Measurements from ENCODE around the gene ZNF568.

Gene ZNF568
- 32.6 to 43.6 reads per million in 2 donors for total RNA-seq

DNA sequence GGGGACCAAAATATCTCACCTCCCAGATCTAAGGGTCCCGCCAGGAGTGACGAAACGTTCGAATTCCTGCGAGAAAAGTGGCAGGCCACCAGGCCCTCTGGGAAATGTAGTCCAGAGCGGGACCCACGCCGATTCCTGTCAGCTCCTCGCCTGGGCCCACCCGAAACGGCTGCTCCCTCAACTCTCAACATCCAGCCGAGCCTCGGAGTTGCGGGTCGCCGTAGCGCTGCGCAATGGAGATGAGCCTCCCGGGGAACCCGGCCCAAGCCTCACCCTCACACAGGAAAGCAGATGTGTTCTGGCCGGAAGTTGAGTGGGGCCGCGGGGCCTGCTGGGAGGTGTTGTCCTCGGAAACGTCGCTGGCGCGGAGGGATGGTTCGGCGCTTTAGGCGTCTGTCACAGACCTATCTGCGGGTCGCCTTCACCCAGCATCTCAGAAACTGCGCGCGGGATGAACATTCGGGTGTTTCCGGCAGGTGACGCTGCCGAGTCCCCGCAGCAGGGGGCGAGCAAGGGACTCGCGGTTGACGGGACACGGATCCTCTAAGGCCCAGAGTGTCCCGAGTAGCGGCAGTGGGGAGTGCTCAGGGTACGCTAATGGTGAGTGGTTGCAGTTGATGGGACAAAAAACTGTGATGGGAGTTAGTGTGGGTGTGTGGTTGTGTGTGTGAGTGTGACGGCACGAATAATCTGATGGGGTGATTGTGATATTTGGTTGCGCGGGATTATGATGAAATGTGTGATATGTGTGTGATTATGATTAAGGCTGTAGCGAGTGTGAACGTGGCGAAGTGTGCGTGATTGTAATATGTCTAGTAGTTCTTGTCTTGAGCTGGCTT, at the start of gene ZNF568, which contains the start of gene ZNF829:
TSS of gene ZNF568 (plus strand) at position 341 of the 839 bp plus-strand sequence. CDS start 6,439 bp downstream, outside the sequence.
TSS of gene ZNF829 (minus strand) at position 300 of the 839 bp plus-strand sequence. CDS start 1,124 bp downstream, outside the sequence.
- peak; percentile 87 for DNase-seq

DNA sequence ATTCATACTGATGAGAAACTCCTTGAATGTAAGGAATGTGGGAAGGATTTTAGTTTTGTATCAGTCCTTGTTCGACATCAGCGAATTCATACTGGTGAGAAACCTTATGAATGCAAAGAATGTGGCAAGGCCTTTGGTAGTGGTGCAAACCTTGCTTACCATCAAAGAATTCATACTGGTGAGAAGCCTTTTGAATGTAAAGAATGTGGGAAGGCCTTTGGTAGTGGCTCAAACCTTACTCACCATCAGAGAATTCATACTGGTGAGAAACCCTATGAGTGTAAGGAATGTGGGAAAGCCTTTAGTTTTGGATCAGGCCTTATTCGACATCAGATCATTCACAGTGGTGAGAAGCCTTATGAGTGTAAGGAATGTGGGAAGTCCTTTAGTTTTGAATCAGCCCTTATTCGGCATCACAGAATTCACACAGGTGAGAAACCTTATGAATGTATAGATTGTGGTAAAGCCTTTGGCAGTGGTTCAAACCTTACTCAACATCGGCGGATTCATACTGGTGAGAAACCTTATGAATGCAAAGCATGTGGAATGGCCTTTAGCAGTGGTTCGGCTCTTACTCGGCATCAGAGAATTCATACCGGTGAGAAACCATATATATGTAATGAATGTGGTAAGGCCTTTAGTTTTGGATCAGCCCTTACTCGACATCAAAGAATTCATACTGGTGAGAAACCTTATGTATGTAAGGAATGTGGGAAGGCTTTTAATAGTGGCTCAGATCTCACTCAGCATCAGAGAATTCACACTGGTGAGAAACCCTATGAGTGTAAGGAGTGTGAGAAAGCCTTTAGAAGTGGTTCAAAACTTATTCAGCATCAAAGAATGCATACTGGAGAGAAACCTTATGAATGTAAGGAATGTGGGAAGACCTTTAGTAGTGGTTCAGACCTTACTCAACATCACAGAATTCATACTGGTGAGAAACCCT, 38.9 kb upstream of the ZNF568 start:
- DNase-seq: no peak

DNA sequence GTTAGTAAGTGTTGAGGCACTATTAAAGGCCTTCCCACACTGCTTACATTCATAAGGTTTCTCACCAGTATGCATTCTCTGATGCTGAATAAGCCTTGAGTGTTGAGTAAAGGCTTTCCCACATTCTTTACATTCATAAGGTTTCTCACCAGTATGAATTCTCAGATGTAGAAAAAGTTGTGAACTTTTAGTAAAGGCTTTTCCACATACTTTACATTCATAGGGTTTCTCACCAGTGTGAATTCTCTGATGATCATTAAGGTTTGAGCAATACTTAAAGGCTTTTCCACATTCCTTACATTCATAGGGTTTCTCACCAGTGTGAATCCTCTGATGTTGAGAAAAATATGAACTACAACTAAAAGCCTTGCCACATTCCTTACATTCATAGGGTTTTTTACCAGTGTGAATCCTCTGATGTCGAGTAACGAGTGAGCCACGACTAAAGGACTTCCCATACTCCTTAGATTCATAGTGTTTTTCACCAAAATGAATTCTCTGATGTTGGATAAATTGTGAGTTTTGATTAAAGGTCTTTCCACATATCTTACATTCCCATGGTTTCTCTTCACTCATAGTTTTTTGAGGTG, 24.3 kb upstream of the ZNF568 start:
- DNase-seq: no peak

DNA sequence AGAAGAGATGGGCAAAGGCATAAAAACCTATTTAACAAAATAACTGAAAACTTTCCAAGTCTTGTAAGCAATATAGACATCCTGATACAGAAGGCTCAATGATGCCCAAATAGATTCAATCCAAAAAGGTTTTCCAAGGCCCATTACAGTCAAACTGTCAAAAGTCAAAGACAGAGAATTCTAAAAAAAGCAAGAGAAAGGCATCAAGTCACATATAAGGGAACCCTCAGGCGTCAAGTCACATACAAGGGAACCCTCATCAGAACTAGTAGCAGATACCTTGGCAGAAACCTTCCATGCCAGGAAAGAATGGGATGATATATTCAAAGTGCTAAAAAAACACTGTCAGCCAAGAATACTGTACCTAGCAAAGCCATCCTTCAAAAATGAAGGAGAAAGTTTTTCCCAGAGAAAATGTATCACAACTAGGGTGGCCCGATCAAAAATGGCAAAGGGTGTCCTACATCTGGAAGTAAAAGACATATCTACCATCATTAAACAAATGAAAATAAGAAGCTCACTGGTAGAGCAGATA, 21.2 kb upstream of the ZNF568 start:
- no peak for DNase-seq

DNA sequence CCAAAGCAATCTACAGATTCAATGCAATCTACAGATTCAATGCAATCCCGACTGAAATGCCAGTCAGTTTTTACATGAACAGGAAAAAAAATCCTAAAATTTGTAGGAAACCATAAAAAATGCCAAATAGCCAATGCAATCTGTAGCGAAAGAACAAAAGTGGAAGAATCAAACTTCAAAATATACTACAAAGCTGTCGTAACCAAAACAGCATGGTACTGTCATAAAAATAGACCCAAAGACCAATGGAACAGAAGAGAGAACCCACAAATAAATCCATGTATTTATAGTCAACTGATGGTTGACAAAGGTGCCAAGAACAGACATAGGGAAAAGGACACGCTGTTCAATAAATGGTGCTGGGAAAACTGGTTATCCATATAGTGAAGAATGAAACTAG, 17.7 kb upstream of the ZNF568 start:
- no peak for DNase-seq

DNA sequence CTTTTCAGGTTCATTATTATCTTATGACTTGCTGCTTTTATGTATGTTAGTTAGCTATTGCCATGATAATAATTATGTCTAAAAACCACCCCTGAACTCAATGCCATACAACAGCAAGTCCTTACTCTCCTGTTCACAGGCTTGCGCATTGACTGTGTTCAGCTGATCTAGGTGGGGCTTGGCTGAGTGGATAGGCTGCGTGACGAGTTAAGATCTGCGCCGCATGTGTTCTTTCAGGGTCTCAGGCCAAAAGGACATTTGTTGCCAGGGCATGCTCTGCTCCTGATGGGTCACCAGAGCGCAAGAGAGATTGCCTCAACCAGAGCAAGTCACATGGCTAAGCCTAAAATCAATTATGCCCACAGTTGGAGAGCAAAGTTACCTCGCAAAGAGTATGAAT, 859 bp downstream of the ZNF568 start:
- DNase-seq: no peak

DNA sequence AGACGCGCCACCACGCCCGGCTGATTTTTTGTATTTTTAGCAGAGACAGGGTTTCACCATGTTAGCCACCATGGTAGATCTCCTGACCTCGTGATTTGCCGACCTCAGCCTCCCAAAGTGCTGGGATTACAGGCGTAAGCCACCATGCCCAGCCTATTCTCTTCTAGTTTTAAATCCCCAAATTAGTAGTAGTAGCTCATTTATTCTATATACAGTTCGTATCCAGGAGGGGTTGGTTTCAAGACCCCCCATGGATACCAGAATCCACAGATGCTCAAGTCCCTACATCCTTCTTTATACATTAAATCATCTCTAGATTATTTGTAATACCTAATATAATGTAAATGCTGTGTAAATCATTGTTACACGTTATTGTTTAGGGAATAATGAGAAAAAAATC, 2.0 kb downstream of the ZNF568 start:
- no peak for DNase-seq

DNA sequence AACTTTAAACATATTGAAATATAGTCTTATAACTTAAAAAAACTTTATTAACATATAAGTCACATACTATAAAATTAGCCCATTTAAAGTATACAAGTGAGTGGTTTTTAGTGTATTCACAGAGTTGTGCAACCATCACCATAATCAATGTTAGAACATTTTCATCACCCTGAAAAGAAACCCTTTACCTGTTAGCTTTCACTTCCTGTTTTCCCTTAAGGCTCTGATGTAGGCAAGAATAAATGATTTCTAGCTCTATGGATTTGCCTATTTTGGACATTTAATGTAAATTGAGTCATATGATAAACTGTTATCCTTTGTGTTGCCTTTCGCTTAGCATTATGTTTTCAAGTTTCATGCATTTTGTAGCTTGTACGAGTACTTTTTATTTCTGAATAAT, 15.6 kb downstream of the ZNF568 start:
- DNase-seq: no peak

DNA sequence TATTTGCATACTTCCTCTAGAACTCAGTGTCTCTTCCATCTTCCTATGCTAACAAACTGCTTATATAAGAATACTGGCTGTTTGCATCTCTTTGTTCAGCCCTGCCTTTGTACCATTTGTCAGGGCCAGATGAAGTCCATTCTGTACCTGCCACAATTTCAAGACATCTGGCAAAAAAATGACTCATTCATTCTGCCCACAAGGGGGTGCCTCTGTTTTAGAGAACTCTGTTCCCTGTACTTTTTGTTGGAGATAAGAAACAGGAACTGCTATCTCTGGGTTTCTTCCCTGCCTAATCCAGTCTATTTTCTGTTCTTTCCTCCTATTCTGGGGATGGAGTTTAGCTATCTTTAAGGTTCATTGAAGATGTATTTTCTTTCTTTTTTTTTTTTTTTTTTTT, 23.0 kb downstream of the ZNF568 start:
- DNase-seq: no peak

DNA sequence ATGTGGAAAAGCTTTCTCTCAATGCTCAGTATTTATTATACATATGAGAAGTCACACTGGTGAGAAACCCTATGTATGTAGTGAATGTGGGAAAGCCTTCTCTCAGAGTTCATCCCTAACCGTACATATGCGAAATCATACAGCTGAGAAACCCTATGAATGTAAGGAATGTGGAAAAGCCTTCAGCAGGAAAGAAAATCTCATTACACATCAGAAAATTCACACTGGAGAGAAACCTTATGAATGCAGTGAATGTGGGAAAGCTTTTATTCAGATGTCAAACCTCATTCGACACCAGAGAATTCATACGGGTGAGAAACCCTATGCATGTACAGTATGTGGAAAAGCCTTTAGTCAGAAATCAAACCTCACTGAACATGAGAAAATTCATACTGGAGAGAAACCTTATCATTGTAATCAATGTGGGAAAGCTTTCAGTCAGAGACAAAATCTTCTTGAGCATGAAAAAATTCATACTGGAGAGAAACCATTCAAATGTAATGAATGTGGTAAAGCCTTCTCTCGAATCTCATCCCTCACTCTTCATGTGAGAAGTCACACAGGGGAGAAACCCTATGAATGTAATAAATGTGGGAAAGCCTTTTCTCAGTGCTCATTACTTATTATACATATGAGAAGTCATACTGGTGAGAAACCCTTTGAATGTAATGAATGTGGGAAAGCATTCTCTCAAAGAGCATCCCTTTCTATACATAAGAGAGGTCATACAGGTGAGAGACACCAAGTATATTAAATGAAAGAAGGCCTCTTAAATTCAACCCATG, 34.4 kb downstream of the ZNF568 start:
- DNase-seq: no peak

DNA sequence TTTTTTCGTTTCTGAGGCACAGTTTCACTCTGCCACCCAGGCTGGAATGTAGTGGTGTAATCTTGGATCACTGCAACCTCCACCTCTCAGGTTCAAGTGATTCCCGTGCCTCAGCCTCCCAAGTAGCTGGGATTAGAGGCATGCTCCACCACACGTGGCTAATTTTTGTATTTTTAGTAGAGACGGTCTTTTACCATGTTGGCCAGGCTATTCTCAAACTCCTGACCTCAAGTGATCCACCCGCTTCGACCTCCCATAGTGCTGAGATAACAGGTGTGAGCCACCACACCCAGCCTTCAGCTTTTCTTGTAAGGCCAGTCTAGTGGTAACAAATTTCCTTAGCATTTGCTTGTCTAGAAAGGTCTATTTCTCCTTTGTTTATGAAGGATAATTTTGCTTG, 46.2 kb downstream of the ZNF568 start:
- no peak for DNase-seq

DNA sequence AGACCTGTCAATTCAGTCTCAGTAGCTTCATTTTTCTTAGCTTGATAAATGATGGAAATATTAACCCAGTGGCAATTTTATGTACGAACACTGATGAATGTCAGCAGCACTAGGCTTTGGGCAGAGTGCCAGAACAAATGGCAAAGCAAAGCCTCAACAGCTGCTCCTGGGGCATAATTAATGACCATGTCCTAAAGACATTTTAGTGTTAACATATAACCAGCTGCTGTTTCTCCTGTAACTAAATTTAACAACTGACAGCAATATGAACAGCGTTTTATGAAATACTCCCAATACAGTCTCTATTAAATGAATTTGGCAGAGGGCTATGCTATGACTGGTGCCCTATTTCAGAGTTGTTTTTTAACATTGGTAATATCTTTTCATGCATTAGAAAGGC, 47.1 kb downstream of the ZNF568 start:
- DNase-seq: no peak

DNA sequence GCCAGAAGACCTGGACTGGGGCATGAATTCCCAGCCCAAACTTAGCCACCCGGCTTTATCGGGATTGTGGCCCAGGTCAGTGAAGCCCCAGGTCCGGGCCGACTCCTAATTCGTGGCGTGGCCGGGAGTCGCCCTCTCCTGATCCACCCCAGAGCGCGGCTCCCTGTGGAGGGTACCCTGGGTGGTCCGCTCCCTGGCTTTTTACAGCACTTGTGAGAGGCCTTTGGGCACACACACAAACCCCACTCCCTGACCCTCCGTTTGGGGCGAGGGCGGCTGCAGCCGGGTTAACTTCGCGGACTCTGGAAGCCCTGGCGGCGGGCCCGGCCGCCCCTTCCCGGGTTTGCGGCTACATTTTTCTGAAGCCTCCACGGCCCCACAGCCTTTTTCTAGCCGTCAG, 56.4 kb downstream of the ZNF568 start:
- DNase-seq: no peak

DNA sequence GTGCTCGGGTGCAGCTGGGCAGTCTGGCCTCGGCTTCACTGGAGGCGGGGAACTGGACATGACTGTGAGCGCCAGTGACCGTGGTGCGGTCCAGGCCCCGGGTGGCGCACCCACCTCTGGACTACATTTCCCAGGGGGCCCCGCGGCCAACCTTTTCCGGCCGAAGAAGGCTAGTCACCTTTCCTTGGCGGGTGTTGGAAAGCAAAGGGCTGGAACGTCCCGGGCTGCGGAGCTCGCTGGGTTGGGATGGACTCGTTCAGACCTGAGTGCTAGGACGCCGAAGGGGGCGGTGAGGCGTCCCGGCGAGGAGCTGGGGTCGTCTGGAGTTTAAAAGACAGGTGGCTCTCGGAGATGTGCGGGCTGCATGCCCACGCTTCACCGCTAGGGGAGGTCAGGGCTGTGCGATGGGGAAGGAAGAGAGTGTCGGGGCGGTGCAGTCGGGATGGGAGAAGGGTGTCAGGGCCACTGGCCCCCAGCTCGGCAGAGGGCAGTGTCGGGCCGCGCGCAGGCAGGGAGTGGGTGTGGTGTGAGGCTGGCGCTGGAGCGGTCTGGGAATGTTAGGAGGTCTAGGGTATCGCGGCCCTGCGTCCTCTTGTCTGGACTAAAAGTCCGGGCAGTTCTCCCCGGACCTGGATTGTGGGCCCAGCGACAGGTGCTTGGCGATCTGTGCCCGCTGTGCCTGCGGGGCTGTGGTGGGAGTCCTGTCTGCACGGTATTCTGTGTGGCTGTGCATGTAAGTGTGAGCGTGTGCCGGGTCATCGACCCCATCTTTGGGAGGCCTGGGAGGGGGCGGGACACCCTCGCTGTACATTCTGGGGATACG, 57.1 kb downstream of the ZNF568 start:
- DNase-seq: peak; percentile 55

DNA sequence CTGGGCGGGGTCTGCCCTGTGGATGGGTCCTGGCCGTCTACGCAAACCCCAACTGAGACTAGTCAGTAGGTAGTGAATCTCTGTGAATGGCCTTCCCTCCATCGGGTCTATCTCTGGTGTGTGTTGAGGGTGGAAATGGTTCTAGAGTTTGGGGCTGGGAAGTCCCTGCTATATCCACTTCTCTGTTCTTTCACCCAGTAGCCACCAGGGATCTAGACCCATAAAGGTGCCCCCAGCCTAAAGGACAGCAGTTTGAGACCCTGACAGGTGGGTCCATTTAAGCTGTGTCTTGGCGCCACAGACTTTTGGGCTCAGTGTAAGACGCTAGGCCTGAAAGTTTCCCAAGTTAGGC, 57.7 kb downstream of the ZNF568 start:
- DNase-seq: no peak

DNA sequence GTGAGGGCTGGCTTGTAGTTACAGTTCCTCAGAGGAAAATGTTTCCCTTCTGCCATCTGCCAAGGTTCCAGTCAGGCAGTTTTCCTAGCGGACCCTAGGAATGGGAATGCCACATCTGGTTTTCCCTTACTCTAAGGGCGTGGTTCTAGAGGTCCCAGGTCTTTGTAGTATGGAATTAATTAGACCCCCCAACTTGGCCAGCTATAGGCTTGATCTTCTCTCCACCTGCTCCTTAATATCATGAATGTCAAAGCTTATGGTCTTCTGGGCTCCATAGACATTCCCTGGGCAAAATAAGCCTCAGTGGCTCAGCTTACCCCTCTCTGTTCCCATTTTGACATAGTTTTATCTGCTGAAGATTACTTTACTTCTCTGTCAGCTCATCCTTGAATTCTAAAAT, 70.0 kb downstream of the ZNF568 start:
- no peak for DNase-seq

DNA sequence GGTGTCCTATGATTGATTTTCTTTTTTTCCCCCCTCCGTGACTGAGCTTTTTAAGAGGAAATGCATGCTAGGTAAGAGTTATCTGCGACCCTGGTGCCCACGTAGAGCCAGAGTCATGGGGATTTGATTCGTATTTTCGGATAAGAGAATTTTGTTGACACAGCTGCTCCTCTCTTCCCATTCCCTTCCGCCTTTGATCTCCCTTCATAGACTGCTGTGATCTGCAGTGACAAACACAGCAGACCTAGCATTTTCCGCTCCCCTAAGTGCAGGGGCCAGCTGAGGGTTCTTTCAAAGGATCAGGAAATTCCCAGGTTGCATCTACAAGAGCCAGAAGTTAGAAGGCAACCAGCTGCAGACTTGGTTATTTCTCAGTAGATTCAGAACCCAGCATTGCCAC, 70.5 kb downstream of the ZNF568 start:
- no peak for DNase-seq

DNA sequence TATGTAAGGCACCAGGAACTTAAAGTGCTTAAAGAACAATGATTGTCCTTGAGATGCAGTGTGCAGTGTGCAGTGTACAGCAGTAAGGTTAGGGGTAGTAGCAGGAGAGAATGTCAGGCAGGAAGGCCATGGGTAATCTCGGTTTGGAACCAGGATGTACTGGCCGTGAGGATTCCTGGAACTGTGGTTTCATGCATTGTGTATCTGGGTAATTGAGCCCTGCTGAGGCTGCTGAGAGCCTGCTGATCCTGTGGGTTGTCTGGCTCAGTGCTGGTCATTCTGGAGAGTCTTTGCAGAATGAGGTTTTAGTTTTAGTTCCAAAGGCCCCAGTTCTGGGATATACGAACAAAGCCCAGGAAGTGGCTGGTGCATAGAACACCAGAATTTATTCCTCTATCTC, 71.0 kb downstream of the ZNF568 start:
- no peak for DNase-seq

DNA sequence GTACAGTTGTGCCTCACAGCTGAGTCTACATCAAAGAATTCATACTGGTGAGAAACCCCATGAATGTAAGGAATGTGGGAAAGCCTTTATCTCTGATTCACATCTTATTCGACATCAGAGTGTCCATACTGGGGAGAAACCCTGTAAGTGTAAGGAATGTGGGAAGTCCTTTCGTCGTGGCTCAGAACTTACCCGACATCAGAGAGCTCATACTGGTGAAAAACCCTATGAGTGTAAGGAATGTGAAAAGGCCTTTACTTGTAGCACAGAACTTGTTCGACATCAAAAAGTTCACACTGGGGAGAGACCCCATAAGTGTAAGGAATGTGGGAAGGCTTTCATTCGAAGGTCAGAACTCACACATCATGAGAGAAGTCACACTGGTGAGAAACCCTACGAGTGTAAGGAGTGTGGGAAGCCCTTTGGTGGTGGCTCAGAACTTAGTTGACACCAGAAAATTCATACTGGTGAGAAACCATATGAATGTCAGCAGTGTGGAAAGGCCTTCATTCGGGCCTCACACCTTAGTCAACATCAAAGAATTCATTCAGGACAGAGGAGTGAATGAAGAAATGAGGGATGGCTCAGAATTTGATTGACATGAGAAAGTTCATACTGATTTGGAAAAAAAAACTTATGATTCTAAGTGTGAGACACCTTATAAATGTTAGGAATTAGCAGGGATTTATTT, 81.2 kb downstream of the ZNF568 start:
- DNase-seq: no peak

DNA sequence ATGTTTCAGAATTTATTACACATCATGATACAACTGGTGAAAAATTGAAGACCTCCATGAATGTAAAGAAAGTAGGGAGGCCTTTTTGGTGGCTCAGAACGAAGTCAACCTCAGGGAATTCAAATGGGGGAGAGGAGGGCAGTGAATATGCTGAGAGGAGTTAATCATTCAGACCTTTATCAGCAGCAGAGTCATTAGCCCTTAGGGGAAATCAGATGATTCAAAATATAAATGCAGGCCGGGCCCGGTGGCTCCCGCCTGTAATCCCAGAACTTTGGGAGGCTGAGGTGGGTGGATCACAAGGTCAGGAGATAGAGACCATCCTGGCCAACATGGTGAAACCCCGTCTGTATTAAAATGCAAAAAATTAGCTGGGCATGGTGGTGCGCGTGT, 81.7 kb downstream of the ZNF568 start:
- DNase-seq: no peak

DNA sequence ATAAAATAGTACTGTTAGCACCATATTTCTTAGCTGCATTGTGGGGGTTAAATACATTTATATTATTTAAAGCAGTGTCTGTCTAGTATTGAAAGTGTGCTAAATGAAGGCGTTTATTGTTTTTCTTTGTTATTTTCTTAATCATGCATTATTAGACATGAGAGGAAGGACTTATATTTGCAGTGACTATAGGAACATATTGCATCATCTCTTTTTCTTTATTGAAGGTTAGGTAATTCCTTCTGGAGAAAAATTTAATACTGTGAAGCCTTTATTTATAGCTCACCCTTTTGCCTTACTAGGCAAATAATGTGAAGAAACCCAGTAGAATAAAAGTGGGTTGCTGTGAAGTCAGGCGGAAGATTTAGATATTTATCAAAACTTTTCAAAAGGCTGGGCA, 83.2 kb downstream of the ZNF568 start:
- no peak for DNase-seq
